ENCODE measurements around the gene TNFAIP2.

- TF ChIP-seq CTCF (IDR thresholded peaks at IDR 0.05 in 4 of 5, conservative IDR thresholded peaks at IDR 0.05 in 1 of 5), result no peak
- TF ChIP-seq POLR2A (IDR thresholded peaks at IDR 0.05), result no peak
These were observed 26.3 kb downstream of the TNFAIP2 start for GRCh38 chr14:103149351-103150237.
